GM18507 (cell line): ENCODE results near the gene IGSF21.

Experiments used
- DNase-seq: peaks from one replicate; pipeline ENCODE4 v3.0.0; 2011; ENCODE audit warnings: low read depth; ENCODE audit not compliant: insufficient read length; ENCODE audit errors: extremely low spot score
- FAIRE-seq: peaks from 2 replicates; lab custom pipeline; 2011; peaks lifted over from hg19 to GRCh38; lab: Jason Lieb, UNC

The IGSF21 gene

DNA sequence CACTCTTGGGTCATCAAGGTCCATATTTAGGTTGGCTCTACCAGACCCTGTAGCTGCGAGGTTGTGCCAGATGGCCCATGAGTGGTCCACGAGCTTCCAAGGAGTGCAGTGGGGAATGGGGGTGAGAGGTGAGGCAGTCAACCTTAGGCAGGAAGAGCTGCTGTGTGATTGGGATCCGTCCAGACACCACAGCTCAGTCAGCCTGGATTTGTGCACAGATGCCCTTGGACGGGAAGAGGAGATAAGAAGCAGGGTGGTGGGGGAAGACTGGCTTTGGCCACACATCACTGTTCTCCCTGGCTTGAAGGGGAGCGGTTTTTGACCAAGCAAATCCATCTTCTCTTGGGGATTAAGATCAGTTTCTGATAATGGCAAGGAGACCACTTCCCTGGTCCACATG is 130.6 kb downstream of the IGSF21 start:
- FAIRE-seq (no peak), DNase-seq (no peak)

DNA sequence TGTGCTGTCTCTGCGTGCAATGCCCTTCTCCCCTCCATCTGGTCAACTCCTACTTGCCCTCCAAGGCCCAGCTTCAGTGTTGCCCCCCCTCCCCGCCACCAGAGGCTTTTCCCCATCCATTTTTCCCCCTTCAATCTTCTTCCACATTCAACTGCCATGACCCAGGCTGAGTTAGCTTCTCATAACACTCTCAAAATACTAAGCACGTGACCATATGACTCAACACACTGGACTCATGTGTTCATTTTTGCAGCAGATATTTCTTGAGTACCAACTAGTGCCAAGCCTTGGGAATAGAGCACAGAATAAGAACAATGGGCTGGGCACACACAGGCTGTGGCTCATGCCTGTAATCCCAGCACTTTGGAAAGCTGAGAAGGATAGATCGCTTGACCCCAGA is 132.1 kb downstream of the IGSF21 start:
- FAIRE-seq (no peak), DNase-seq (no peak)

DNA sequence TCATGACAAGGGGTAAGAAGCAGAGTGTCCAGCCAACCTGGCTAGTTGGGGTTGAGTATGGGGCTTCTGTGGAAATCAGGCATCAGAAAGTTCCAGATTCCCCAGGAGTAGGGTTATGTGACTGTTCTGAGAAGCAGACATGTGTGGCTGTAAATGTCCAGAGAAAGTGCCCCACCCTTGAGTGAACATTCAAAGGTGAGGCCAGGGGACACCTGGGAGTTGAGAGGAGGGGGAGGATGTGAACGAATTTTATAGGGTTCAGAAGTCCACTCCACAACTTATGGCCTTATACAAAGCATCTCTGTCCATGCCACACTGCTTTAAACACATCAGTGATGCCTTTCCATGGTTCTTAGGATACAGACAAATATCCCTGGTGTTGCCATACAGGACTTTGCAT is 133.3 kb downstream of the IGSF21 start:
- DNase-seq (no peak), FAIRE-seq (no peak)

DNA sequence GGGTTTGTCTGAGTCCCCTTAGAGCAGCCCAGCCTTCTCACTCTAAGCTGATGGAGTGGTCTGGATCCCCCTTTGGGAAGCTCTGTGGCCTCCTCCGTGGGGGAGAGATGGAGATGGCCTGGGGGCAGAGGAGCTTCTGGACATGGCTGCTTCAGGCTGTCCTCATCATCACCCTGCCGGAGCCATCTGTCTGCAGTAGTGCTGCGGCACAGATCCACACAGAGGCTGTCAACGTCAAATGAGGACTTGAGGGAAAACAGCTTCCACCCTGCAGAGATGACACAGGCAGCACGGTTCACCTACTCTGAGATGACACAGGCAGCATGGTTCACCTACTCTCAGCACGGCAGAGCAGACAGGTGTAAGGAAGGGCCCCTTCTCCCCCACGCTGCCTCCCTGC is 134.3 kb downstream of the IGSF21 start:
- no peak for DNase-seq
- FAIRE-seq: no peak

DNA sequence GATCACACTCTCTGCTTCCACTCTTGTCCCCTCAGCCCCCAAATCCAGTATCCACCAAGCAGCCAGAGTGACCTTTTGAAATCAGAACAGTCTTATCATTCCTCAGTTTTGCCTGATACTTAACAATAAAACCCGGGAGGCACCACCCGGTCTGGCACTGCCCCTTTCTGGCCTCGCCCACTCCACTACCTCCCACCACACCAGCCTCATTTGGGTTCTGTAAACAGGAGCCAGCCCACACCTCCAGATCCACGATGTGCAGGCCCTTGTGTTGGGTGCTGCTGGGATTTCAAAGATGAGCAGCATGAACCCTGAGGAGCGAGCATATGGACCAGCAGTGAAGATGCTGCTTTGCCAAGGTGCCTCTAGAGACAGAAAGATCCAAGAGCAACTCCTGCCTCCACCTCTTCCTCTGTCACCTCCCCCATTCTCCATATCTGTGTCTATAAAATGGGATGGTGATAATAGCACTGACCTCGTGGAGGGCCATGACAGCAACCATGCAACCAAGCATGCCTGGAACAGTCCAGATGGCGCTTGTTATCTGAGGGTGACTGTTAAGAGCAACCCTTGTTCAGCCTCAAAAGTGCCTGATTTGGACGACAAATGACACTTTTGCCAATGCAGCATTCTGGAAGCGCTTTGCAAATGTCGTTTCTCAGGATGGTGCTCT is 136.0 kb downstream of the IGSF21 start:
- FAIRE-seq (no peak), DNase-seq (no peak)

DNA sequence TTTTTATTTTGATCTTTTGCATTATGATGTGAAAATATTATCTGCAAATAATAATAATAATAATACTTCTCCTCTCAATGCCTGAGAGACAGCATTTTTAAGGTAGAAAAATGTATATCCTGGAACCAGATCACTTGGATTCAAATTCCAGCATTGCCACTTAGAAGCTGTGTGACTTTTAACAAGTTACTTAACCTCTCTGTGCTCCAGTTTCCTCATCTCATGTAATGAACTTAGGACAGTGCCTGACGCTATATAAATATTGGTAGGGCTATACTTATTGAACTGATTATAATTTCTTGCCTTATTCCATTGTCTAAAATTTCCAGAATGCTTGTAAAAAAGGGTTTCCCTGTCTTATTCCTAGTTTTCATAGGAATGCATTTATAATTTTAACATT is 137.2 kb downstream of the IGSF21 start:
- DNase-seq (no peak), FAIRE-seq (no peak)

DNA sequence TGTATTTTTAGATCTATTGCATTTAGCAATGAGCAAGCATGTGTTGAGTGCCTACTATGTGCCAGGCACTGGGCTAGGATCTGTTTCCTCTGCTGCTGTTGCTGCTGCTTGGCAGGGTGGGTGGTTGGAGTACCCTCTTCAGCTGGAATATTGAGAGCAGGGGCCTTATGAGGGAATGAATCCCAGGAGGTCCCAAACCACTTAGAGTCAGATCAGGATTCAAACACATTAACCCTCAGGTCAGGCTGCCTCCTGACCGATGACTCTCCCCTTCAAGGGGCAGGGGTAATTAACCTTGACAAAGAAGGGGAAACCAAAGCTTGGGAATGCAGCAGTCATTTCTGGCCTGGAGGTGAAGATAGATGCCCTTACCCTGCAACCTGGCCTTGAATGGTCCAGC is 138.0 kb downstream of the IGSF21 start:
- FAIRE-seq: no peak
- no peak for DNase-seq

DNA sequence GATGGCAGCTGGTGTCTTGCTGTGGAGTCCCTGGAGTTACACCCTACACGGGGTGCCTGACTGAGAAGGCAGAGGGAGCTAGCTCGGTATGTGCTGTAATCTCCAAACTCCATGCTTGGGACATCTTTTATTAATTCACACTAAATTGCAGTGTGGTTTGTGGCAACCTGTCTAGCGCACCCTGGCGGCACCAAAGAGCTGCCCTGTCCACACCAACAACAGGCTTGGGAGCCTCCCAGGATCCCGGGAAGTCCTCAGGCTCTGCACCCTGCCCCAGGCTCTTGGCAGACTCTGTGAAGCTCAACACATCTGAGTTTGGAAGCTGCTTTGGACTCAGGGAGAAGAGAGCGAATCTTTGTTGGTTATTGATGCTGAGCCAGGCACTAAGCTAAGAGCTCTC is 138.9 kb downstream of the IGSF21 start:
- no peak for FAIRE-seq

DNA sequence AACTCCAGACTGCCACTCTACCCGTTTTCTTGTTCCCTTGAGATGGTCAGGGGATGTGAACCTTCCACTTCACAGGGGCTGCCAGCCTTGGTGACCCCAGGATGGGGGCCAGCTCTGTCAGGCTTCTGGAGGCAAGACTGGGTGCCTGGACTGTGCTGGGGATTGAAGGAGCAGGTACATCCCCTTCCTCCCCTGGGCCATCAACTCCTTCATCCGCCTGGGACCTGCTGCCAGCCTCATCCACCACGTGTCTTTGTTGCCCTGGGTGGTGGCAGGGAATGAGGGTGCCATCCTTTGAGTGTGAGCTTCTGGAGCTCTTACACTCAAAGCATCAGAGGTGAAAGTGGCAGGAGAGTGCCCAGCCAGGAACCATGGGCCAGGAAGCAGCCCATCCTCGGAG is 139.6 kb downstream of the IGSF21 start:
- DNase-seq: no peak
- no peak for FAIRE-seq

More for the DNA sequence above, 138.9 kb downstream of the IGSF21 start:
- DNase-seq: no peak

DNA sequence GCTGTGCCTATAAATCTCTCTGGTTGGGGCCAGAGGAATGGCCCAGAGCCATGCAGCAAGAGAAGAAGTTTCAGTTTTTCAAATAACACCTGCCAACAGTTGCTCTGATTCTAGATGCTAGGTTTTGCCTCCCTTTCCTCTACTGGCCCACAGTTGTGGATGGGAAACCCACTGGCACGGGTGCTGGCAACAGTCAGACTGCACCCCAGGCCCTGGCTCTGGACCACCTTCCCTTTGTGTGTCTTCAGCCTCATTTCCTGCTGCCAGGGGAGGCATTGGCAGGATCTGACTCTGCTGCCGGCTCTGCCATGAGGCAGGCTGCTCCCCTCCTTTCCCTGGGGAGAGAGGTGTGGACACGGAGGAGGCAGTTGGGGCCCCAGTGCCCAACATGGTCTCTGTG is 142.0 kb downstream of the IGSF21 start:
- FAIRE-seq (no peak), DNase-seq (no peak)

DNA sequence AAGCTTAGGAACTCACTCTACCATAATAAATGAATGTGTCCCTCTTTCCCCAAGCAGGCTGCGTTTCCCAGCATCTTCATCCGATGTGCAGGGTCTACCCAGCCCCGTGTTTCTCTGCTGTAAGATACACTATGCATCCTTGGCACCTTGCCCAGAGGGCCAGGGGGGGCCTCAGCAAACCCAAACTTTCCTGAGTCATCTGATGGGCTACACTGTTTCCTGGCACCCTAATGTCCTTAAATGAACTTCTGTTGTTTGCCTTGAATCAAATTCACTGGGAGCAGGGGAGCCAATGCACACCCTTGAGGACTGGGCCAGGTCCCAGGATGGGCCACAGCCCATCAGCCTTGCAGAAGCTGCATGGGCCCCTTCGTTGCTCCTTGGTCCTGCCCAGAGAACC is 145.5 kb downstream of the IGSF21 start:
- no peak for FAIRE-seq

DNA sequence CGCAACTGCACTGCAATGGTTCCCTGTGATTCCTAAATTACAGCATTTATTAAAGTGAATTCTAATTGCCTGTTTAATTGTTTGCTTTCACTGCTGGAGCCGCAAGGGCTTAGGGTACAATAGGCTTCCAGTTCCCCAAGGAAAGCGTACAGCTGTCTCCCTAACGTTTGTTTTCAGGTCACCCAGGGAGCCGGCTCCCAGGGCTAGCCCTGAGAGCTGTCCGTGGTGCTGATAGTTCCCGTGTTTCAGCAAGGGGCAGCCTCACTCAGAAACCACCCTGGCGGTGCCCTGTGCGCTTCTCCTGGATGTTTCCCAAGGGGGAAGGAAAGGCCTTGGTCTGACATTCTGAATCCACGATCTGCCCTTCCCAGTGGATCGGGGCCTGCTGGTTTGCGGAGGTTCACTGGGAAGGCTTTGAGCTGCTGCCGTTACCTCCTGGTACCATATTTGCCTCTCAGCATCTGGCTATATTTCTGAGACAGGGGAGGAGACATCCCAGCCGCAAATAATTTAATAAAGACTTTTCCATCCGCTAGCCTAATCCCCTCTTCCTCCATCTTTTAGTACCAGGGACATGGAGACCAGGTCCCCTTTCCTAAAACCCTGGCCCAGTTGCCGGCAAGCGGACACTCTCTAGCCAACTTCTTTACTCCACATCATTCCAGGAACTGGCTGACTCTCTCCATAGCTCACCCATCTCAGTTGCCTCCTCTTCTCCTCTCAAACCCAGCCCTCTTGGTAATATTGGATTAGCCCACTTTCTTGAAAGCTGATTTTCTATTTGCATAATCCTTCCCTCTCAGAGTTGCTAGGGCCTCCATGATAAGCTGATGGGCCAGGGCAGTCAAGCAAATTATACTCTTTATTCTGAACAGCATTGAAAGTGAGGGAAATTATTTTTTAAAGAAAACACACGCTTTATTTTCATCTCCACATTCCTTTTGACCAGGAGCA is 149.0 kb downstream of the IGSF21 start:
- no peak for DNase-seq
- FAIRE-seq: no peak

More for the DNA sequence above, 145.5 kb downstream of the IGSF21 start:
- DNase-seq: no peak

DNA sequence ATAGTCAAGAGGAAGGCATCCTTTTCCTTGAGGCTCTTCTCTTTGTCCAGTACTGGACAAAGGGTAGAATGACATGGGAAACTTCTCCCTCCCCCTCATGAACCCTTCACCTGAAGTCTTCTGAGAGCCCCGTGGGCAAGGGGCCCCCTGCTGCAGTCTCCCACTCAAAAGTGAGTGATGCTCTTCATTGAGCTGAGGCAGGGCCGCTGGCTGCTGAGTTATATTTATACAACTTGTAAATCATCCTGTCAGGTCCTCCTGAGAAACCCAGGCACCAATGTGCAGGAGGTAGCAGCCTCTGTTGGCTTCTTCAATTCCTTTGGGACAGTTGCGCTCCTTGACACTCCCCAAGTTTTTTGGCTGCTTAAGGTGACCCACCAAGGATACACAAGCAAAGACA is 150.2 kb downstream of the IGSF21 start:
- DNase-seq (no peak), FAIRE-seq (no peak)

DNA sequence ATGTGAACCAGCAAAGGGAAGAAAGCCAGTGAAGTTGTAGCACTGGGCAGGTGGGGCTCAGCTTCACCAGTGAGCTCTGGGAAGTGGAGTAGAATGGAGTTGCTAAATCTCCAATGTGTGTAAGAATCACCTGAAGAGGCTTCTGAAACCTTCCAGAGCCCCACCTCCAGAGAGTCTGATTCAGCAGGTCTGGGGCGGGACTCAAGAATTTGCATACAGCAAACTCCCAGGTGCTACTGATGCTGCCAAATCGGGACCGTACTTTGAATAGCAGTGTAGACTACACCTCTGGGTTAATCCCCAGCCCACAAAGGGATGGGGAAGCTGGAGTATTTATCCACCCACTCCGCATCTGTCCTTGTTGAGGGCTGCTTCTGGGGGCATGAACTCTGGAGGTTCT is 154.3 kb downstream of the IGSF21 start:
- DNase-seq (no peak), FAIRE-seq (no peak)

DNA sequence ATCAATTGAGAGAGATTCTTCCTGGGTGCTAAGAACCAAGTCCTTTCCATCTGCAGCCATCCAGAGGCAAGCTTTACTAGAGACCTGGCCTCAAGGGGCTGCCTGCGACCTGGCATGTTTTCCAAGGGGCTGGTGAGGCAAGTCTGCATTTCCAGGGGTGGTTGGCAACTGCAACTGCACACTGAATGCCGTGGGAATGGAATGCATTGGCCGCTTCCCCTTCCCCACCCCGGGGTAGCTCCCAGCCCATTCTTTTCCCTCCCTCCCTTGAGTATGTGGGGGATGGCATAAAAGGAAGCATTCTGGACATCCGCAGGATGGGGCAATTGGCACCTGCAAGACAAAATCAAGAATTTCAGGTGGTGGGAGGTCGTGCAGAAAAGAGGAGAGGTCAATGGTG is 155.1 kb downstream of the IGSF21 start:
- FAIRE-seq: no peak

DNA sequence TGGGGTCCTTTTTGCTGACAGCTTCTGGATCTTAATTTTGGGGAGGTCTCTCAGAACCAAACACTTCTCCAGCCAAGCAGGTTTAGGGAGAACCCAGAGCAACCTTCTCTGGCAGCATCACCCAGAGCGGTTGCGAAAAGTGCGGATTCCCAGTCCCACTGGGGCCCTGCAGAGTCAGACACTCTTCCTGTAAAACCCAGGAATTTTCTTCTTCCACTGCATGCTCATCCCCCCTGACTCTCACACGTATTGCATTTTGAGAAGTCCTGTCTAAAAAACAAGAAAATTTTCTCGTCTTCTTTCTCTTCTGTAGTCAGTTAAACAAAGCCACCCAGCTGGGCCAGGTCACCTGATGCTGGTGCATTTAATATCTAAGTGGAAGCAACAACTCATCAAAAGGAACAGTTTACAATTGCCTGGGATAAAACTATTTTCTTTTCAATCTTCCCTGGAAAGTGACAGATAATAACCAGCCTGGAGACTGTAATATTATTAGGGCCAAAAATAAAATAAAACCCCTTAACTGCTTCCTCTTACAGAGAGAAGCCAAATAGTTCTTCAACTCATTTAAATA is 156.0 kb downstream of the IGSF21 start:
- DNase-seq (no peak), FAIRE-seq (no peak)

More for the DNA sequence above, 155.1 kb downstream of the IGSF21 start:
- DNase-seq: no peak

DNA sequence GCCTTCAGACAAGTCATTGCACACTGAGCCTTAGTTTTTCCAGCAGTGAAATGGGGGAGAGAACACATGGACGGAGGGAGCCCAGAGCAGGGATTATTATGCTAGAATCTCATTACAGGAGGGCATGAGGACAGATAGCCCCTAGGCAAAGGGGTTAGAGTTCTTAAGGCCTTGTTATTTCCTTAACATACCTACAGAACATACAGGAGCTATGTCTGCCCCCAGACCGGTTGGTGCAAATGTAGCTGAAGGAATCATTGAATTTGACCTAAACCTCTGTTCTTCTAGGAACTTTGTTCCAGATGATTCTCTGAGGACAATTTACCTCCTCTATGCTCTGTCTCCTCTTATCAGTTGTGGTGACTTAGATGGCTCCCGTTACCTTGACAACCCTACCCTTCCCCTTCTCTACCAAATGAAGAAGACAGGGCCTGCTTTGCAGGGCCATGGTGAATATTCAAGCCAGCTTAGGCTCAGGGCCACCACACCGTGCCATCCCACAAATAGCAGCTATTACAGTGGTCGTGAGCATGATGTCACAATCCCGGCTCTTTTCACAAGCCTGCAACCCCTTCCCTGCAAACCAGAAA is 156.9 kb downstream of the IGSF21 start:
- DNase-seq (no peak), FAIRE-seq (no peak)

DNA sequence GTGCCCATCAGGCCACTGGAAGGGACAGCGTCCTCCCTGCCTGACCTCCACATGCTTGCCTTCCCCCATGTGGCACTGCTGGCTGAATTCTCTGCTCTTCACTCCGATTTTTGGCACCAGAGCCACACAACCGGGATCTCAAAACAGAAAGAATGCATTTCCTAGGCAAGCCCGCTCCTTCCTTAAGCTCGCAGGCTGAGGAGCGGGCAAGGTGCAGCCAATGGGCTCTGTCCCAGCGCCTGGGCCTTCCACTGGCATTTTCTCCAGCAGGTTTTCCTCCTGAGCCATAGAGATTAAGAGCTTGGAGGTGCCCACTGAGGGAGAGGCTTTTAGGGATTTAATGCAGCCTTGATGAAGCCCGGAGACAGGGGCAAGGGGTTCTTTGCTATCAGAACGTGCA is 158.0 kb downstream of the IGSF21 start:
- no peak for FAIRE-seq
- DNase-seq: no peak

DNA sequence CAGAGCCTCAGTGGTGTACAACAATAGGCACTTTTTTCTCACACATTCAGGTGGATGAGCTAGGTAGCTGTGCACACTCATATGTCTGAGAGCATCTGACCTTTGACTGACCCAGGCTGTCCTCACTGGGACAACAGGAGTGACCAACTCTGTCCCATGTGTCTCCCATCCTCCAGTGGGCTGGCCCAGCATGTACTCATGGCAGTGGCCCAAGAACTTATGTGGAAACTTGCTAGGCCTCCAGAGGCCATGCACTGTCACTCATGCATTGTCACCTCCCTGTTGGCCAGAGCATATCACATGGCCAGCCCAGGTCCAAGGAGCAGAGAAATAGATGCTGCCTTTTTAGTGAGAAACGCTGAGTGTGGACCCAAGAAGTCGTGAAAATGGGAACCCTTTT is 158.8 kb downstream of the IGSF21 start:
- DNase-seq (no peak), FAIRE-seq (no peak)

DNA sequence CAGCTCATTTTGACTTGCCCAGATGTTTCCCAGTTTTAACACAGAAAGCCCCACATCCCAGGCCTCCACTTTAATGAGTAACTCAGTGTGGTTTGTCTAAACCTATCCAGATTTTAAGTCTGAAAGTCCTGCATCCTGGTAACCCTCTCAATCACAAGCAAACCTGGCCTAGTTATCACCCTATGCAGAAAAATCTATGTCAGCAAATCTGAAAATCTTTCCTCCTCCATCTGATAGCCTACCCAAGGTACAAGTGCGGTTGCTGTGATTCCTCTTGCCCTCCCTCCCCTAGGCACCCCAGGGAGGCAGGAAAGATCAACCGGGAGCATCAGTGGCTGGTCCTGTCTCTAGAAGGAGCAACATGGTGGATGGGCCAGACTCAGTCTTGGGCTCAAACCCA is 163.7 kb downstream of the IGSF21 start:
- FAIRE-seq (no peak), DNase-seq (no peak)
